NCI-H2081 treated with DMSO at 0.1 percent for 48 hours (cell line): ENCODE results near the gene LAIR2.
"Not testable (repeated sequence)": the region's sequence is repeated elsewhere in the genome, so short reads cannot be mapped to it uniquely, and the experiment has no call there.

Experiments
- DNase-seq: peaks from one replicate; lab custom pipeline; 2025; lab: John Stamatoyannopoulos, UW

The LAIR2 gene

GRCh38 chr19:54493967-54494585, 8.6 kb upstream of the LAIR2 start:
- no peak for DNase-seq

DNA sequence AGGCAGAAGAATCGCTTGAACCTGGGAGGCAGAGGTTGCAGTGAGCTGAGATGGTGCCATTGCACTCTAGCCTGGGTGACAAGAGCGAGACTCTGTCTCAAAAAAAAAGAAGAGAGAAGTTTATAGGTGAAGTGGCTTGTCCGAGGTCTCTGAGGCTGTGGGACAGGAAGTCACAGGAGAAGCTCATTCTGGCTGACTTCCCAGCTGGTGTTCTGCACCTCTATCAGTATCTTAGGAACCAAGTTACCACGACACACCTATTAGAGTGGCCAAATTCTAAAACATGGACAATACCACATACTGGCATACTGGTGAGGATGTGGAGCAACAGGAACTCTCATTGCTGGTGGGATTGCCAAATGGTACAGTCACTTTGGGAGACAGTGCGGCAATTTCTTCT, 7.3 kb upstream of the LAIR2 start:
- DNase-seq = not testable (repeated sequence)

- DNase-seq = not testable (repeated sequence)
Measured at GRCh38 chr19:54497747-54498450, 4.7 kb upstream of the LAIR2 start.

DNA sequence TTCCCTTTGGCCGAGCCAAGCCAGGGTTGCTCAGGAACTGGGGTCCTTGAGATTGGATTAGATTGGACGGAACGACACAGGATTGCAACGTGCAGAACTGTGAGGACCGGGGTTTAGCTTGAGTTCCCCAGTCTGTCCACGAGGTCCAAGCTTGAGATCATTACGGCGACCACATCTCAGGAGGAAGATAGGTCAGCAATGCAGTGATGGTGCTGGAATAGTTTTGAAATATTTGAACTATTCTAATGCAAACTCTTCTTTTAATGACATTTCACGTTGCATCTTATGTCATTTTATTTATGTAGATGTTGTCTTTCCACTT, 4.2 kb upstream of the LAIR2 start:
- not testable (repeated sequence) for DNase-seq

GRCh38 chr19:54505542-54505941, 2.9 kb downstream of the LAIR2 start:
- not testable (repeated sequence) for DNase-seq

GRCh38 chr19:54506079-54506478, 3.4 kb downstream of the LAIR2 start:
- DNase-seq = no peak

DNA sequence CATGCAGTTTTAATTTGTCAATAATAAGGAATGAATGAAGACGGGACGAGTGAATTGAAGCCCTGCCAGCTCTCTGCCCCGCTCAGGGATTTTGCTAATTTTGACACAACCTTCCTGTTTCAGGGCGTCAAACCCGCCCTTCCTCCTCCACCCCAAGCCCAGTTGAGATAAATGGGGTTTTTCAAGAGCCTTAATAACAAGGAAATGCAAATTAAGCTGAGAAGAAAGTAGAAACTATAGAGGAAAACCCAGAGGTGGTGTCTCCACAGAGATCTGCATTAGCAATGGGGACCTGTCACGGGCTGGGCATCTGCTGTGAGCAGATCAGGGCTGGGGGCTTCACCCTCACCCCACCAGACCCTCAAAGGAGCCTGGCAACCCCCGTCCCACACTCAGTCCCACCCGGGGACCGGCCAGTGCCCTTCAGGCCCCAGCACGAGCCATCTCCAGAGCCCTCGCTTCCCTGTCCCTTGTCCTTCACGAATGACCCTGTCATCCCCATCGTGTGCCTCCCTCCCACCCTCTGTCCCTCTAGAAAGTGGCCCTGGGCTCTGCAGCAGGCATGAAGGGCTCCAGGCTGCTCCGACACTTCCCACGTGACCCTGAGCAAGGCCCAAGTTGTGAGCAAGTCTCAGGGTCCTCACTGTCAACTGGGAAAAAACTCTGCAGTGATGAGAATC, 4.5 kb downstream of the LAIR2 start:
- DNase-seq = not testable (repeated sequence)

DNA sequence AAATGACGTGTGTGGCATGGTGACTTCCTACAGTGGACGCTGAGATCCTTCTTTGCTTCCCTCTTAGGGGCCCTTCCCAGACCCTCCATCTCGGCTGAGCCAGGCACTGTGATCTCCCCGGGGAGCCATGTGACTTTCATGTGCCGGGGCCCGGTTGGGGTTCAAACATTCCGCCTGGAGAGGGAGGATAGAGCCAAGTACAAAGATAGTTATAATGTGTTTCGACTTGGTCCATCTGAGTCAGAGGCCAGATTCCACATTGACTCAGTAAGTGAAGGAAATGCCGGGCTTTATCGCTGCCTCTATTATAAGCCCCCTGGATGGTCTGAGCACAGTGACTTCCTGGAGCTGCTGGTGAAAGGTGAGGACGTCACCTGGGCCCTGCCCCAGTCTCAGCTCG, 5.2 kb downstream of the LAIR2 start:
- no peak for DNase-seq

DNA sequence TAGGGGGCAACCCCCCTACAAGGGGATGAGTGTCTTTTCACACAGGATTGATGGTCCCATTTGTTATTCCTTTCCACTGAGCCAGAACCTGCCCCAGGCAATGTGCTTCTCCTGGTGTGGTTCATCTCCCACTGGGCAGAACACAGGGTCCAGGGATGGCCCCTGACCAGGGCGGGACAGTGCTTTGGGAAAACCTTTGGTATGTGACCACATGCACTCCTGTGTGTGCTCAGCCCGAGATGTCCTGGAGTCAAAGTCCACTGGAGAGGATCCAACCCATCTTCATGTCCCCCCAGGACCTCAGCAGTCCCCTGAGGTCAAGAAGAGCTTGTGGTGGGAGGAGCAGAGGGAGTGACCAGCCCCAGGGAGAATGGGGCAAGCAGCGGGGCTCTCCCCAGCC, 5.9 kb downstream of the LAIR2 start:
- DNase-seq = not testable (repeated sequence)

DNA sequence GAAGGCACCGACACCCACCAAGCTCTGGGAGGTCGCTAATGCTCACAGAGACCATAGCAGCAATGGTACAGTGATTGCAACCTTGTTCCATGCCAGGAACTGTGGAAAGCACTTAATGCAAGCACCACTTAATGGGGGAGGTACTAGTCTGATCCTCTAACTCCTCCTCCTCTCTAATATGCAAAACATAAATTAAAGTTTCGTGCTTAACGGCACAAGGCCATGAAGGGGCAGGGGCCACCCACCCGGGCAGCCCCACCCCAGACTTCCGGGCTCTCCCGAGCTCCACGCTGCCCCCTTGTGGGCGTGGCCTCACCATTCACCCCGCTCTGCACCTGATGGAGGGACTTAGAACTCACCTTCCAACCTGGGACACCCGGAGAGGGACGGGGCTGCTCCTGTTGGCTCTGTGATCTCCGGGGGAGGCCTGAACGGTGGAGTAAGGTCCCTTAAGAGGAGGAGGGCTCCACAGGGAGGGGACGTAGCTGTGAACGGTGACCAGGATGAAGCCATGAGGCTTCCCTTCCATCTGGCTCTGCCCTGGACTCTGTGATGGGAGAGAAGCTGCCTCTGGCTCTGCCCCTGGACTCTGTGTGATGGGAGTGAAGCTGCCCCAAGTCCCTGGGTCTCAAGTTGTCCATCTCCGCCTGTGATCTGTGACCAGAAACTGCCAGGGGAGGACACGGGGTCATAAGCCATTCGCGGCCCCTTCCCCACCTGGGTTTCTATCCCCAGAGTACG, 6.7 kb downstream of the LAIR2 start:
- not testable (repeated sequence) for DNase-seq

DNA sequence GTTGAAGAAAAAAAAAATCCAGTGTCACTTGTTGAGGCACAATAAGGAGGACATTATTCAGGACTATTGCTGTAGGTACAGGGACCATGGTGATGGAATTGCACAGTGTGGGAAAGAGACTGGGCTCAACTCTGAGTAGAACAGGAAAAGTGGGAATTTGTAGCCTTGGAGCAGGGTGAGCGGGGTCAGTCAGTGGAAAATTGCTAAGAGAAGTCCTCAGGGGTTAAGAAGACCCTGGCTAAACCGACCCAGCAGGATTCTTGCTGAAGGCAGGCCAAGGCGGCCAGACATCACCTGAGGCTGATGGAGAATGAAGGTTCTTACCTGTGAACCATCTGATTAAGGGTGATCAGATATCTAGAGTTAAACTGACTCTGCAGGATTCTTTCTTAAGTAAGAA, 12.5 kb downstream of the LAIR2 start:
- no peak for DNase-seq

GRCh38 chr19:54517483-54517882, 14.9 kb downstream of the LAIR2 start:
- DNase-seq = no peak

GRCh38 chr19:54518844-54519243, 16.2 kb downstream of the LAIR2 start:
- no peak for DNase-seq

DNA sequence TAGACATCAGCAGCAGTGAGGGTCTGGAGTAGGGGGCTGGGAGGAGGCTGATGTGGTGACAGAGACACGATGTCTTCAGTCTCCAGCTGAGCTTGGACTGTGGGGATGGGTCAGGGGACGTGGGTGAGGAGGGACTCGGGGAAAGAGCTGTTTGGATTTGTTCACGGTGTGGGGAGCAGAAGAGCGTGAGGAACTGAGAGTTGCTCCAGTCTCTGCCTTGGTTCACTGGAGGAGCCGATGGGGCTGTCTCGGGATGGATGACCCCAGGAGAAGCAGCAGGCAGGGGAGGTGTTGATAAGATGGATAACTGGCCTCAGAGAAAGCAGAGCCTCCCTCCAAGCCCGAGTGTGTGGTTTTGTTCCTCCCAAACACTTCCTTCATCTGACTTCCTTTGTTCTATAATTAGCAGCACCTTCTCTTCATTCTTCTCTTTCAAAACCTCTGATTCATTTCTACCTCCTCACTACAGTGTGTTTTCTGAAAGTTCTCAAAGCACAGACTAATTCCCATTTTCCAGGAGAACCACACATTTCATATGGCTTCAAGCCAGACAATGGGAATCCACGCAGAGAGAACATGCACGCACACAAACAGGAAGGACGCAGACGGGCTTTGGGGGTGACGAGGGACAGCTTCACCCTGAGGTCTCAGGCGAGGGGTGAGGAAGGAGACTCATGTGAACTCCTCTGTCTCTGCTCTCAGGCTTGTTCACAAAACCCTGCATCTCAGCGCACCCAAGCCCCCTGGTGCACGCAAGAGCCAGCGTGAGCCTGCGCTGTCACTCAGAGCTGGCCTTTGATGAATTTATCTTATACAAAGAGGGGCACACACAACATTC, 18.6 kb downstream of the LAIR2 start:
- no peak for DNase-seq

- DNase-seq = no peak
Measured at GRCh38 chr19:54521860-54522513, 19.4 kb downstream of the LAIR2 start.

DNA sequence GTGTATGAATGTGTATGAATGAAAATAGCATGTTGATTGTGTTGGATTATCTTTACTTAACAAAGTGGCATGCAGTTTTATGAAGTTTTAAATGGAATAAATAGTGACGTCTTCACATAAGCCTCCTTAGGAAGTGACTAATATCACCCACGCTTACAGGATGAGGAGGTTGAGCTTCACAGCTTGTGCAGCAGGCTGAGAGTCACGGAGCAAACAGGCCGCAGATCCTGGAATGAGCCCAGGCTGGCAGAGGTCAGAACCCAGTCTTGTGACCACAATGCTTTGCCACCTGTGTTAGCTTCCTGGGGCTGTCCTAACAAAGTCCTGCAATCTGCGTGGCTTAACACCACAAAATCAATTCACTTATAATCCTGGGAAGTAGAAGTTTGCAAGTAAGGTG, 20.8 kb downstream of the LAIR2 start:
- DNase-seq = no peak

- DNase-seq = no peak
Measured at GRCh38 chr19:54525636-54526035, 23.0 kb downstream of the LAIR2 start.

- no peak for DNase-seq
Measured at GRCh38 chr19:54526972-54527371, 24.3 kb downstream of the LAIR2 start.

DNA sequence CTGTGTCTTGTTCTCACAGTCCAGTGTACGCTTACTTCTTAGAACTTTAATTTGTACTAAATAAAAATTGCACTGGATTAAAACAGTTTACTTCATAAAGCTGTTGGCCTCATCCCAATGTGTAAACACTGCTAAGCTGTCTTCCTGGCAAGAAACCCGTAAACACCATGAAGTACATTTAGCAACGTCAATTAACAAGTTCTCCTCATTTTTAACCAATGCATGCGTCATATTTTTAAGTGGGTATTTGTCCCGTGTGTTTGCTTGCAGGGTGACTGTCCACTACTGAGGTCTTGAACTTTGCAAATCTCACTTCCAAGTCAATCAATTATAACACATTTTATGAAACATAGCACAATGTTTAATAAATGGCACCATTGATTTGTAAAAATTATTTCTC, 28.2 kb downstream of the LAIR2 start:
- DNase-seq = no peak

DNA sequence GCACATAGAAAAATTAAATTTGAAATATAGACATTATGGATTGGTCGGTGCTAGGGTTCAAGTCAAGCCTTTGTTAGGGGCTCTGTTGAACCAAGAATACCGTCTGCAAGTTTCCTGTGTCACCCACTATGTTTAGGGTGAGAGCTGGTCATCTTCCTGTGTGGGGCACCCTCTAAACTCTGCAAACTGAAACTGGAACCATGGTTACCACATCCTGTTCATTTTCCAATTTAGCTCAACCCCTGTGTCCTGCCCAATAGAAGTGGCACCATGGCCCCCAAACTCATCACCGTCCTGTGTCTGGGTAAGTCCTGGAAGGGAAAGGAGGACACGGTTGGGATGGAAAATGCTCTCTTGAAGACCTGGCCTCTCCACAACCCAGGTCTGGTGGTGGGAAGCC, 29.9 kb downstream of the LAIR2 start:
- no peak for DNase-seq

DNA sequence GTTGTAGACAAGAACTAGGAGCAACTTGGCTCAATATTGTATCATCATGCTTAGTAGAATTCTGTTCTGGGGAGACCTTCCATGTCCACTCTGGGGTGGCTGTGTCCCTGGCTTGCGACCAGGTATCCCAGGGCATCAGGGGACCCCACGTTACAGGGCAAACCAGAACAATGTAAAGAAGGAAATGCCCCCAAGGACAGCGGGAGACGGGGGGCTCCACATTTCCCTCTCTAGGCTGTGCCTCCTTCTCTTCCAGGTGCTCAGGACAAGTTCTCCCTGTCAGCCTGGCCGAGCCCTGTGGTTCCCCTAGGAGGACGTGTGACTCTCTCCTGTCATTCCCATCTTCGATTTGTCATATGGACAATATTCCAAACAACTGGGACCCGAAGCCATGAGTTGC, 30.8 kb downstream of the LAIR2 start:
- DNase-seq = no peak
